Measurements from ENCODE around the gene TYSND1. TPM values are rescaled to one million over a fixed set of nuclear protein-coding genes. Genes with fewer than 3 reads are reported as not detected.

TYSND1 gene
- total RNA-seq, 1 donor from 2014 or later: 6.7 TPM

DNA sequence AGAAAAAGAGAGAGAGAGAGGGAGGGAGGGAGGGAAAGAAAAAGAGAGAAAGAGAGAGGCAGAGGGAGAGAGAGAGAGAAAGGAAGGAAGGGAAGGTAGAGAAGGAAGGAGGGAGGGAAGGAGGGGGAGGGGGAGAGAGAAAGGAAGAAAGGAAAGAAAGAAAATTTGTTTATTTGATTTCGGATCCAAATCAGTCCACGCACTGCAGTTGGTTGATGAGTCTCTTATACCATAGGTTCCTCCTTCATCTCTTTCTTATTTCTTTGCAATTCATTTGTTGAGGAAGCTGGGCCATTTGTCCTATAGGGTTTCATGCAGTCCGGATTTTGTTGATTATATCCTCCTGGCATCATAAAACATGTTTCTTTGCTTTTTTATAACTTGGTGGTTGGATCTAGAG lies 48.2 kb downstream of the TYSND1 start:
- TF ChIP-seq, protein P1, sequence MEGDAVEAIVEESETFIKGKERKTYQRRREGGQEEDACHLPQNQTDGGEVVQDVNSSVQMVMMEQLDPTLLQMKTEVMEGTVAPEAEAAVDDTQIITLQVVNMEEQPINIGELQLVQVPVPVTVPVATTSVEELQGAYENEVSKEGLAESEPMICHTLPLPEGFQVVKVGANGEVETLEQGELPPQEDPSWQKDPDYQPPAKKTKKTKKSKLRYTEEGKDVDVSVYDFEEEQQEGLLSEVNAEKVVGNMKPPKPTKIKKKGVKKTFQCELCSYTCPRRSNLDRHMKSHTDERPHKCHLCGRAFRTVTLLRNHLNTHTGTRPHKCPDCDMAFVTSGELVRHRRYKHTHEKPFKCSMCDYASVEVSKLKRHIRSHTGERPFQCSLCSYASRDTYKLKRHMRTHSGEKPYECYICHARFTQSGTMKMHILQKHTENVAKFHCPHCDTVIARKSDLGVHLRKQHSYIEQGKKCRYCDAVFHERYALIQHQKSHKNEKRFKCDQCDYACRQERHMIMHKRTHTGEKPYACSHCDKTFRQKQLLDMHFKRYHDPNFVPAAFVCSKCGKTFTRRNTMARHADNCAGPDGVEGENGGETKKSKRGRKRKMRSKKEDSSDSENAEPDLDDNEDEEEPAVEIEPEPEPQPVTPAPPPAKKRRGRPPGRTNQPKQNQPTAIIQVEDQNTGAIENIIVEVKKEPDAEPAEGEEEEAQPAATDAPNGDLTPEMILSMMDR (IDR thresholded peaks at IDR 0.05; ENCODE audit: unreplicated experiment): no peak
- DNase-seq (ENCODE audit: low spot score): no peak
- no peaks in the 10 kb centered on the region for H3K9me3 Mint-ChIP-seq (ENCODE audit: unreplicated experiment)
- no peaks in the 10 kb centered on the region for H3K4me1 Mint-ChIP-seq (ENCODE audit: unreplicated experiment)
- peaks cover 57% of the 10 kb centered on the region for H3K36me3 Mint-ChIP-seq (ENCODE audit: low read depth, unreplicated experiment)
- no peak overlapping the region for H3K4me3 Mint-ChIP-seq (ENCODE audit: unreplicated experiment)
- H3K27ac Mint-ChIP-seq (ENCODE audit: unreplicated experiment): no peak overlapping the region
- peaks cover 2% of the 10 kb centered on the region for H3K27me3 Mint-ChIP-seq (ENCODE audit: unreplicated experiment)

GRCh38 chr10:70097459-70097858 lies 49.0 kb downstream of the TYSND1 start:
- Mint-ChIP-seq H3K4me3 (ENCODE audit: unreplicated experiment) (no peak overlapping the region), H3K9me3 (ENCODE audit: unreplicated experiment) (no peaks in the 10 kb centered on the region)

DNA sequence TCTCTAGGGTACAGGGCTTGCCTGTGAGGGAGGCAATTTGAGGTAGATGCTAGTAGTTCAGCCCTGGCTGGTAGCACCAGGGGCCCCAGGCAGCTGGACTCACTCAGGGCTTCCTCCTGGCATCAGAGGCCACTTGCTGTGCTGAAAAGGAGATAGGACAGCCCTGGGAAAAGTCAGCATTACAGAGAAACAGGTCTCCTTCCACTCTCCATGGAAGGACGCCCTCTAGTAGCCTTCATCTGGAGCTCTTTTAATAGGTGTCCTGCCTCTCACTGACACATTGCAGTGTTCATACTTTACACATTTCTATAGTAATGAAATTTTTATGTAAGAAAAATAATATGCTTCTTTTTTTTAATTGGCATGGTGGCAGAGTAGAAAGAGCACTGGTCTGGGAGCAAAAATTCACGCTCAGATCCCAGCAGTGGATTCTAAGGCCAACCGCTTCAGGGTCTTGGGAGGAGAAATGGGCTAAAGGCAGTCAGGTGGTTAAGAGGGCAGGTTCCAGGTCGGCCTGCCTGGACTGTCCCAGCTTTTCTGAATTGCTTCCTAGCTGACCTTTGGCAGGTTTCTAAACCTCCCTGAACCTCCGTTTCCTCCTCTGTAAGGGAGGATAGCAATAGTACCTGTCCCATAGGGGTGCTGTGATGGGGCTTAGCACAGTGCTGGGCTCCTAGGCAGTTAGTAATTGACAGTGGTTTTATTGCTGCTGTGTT lies 49.6 kb downstream of the TYSND1 start:
- H3K4me1 Mint-ChIP-seq (ENCODE audit: unreplicated experiment): no peaks in the 10 kb centered on the region
- TF ChIP-seq, protein P1 (IDR thresholded peaks at IDR 0.05; ENCODE audit: unreplicated experiment): no peak
- H3K27ac Mint-ChIP-seq (ENCODE audit: unreplicated experiment): no peak overlapping the region
- no peaks in the 10 kb centered on the region for H3K9me3 Mint-ChIP-seq (ENCODE audit: unreplicated experiment)
- H3K36me3 Mint-ChIP-seq (ENCODE audit: low read depth, unreplicated experiment): peaks cover 58% of the 10 kb centered on the region
- no peak overlapping the region for H3K4me3 Mint-ChIP-seq (ENCODE audit: unreplicated experiment)
- H3K27me3 Mint-ChIP-seq (ENCODE audit: unreplicated experiment): no peaks in the 10 kb centered on the region
- DNase-seq (ENCODE audit: low spot score): no peak

More at GRCh38 chr10:70097459-70097858, 49.0 kb downstream of the TYSND1 start:
- H3K36me3 Mint-ChIP-seq (ENCODE audit: low read depth, unreplicated experiment): peaks cover 58% of the 10 kb centered on the region
- TF ChIP-seq, protein P1 (IDR thresholded peaks at IDR 0.05; ENCODE audit: unreplicated experiment): no peak
- H3K27ac Mint-ChIP-seq (ENCODE audit: unreplicated experiment): no peak overlapping the region
- no peaks in the 10 kb centered on the region for H3K4me1 Mint-ChIP-seq (ENCODE audit: unreplicated experiment)
- DNase-seq (ENCODE audit: low spot score): no peak
- H3K27me3 Mint-ChIP-seq (ENCODE audit: unreplicated experiment): peaks cover 2% of the 10 kb centered on the region

DNA sequence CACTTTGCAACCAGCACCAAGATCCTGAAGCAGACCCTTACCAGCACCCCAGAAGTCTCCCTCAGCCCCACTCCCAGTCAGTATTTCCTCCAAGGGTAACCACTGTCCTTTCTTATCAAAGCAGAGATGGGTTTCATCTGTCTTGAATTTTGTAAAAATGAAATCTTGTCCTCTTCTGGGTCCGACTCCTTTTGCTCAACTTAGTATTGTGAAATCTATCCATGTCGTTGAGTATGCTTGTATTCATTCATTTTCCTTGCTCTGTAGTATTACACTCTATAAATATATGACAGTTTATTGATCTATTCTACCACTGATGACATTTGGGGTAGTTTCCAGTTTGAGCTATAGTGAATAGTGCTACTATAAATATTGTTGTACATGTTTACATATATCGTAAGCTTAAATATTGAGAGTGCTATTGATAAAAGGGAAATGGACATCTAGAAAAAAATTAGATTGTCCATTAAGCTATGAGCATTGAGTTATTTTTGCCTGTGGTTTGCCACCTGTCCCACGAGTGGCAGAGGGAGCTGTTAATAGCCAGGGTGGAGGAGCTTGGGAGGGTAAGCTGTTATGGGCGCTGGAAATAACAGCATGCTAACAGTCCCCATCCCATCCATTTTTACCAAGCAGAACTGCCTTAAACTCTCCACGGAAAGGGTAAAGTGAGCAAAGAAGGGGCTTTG lies 50.3 kb downstream of the TYSND1 start:
- no peak overlapping the region for H3K27ac Mint-ChIP-seq (ENCODE audit: unreplicated experiment)
- TF ChIP-seq, protein P1 (IDR thresholded peaks at IDR 0.05; ENCODE audit: unreplicated experiment): no peak
- H3K4me1 Mint-ChIP-seq (ENCODE audit: unreplicated experiment): no peaks in the 10 kb centered on the region
- no peaks in the 10 kb centered on the region for H3K9me3 Mint-ChIP-seq (ENCODE audit: unreplicated experiment)
- H3K36me3 Mint-ChIP-seq (ENCODE audit: low read depth, unreplicated experiment): peaks cover 55% of the 10 kb centered on the region
- no peaks in the 10 kb centered on the region for H3K27me3 Mint-ChIP-seq (ENCODE audit: unreplicated experiment)
- no peak for DNase-seq (ENCODE audit: low spot score)
- no peak overlapping the region for H3K4me3 Mint-ChIP-seq (ENCODE audit: unreplicated experiment)

- Mint-ChIP-seq H3K27me3 (ENCODE audit: unreplicated experiment) (peaks cover 2% of the 10 kb centered on the region), H3K4me3 (ENCODE audit: unreplicated experiment) (no peak overlapping the region), H3K36me3 (ENCODE audit: low read depth, unreplicated experiment) (peaks cover 40% of the 10 kb centered on the region), H3K27ac (ENCODE audit: unreplicated experiment) (no peak overlapping the region), H3K9me3 (ENCODE audit: unreplicated experiment) (no peaks in the 10 kb centered on the region), H3K4me1 (ENCODE audit: unreplicated experiment) (no peaks in the 10 kb centered on the region)
- no peak for DNase-seq (ENCODE audit: low spot score)
- TF ChIP-seq, protein P1 (IDR thresholded peaks at IDR 0.05; ENCODE audit: unreplicated experiment): no peak
Observed at GRCh38 chr10:70094250-70094649, 52.2 kb downstream of the TYSND1 start.
